Measurements from ENCODE around the gene SPZ1.
"Not testable (repeated sequence)": the region's sequence is repeated elsewhere in the genome, so short reads cannot be mapped to it uniquely, and the experiment has no call there.

Gene SPZ1

GRCh38 chr5:80319702-80320101, at the start of gene SPZ1:
Gene SPZ1, plus strand, starts transcription at chr5:80320002. Its CDS starts 214 bp downstream, at chr5:80320216.
- DNase-seq (ENCODE audit: low read depth in 3 of 3, low spot score in 1 of 3) = no peak

- not testable (repeated sequence) for DNase-seq (ENCODE audit: low read depth in 3 of 3, low spot score in 1 of 3)
Measured at GRCh38 chr5:80270543-80270942, 49.3 kb upstream of the SPZ1 start.

GRCh38 chr5:80275347-80275746, 44.5 kb upstream of the SPZ1 start:
- no peak for DNase-seq (ENCODE audit: low read depth in 3 of 3, low spot score in 1 of 3)

- DNase-seq (ENCODE audit: low read depth in 3 of 3, low spot score in 1 of 3) = no peak
Measured at GRCh38 chr5:80276186-80276585, 43.6 kb upstream of the SPZ1 start.

GRCh38 chr5:80277191-80277590, 42.6 kb upstream of the SPZ1 start:
- DNase-seq (ENCODE audit: low read depth in 3 of 3, low spot score in 1 of 3) = no peak

GRCh38 chr5:80282054-80282453, 37.7 kb upstream of the SPZ1 start:
- DNase-seq (ENCODE audit: low read depth in 3 of 3, low spot score in 1 of 3) = no peak

GRCh38 chr5:80283360-80283759, 36.4 kb upstream of the SPZ1 start:
- no peak for DNase-seq (ENCODE audit: low read depth in 3 of 3, low spot score in 1 of 3)

GRCh38 chr5:80284720-80285119, 35.1 kb upstream of the SPZ1 start:
- no peak for DNase-seq (ENCODE audit: low read depth in 3 of 3, low spot score in 1 of 3)

GRCh38 chr5:80288177-80288576, 31.6 kb upstream of the SPZ1 start:
- no peak for DNase-seq (ENCODE audit: low read depth in 3 of 3, low spot score in 1 of 3)

- DNase-seq (ENCODE audit: low read depth in 3 of 3, low spot score in 1 of 3) = no peak
Measured at GRCh38 chr5:80289320-80289719, 30.5 kb upstream of the SPZ1 start.

- no peak for DNase-seq (ENCODE audit: low read depth in 3 of 3, low spot score in 1 of 3)
Measured at GRCh38 chr5:80291761-80292160, 28.0 kb upstream of the SPZ1 start.

GRCh38 chr5:80296121-80296520, 23.7 kb upstream of the SPZ1 start:
- DNase-seq (ENCODE audit: low read depth in 3 of 3, low spot score in 1 of 3) = no peak

GRCh38 chr5:80299601-80300000, 20.2 kb upstream of the SPZ1 start:
- no peak for DNase-seq (ENCODE audit: low read depth in 3 of 3, low spot score in 1 of 3)

- no peak for DNase-seq (ENCODE audit: low read depth in 3 of 3, low spot score in 1 of 3)
Measured at GRCh38 chr5:80300125-80300524, 19.7 kb upstream of the SPZ1 start.

GRCh38 chr5:80300796-80301195, 19.0 kb upstream of the SPZ1 start:
- not testable (repeated sequence) for DNase-seq (ENCODE audit: low read depth in 3 of 3, low spot score in 1 of 3)

GRCh38 chr5:80301342-80301741, 18.5 kb upstream of the SPZ1 start:
- not testable (repeated sequence) for DNase-seq (ENCODE audit: low read depth in 3 of 3, low spot score in 1 of 3)

GRCh38 chr5:80302636-80303035, 17.2 kb upstream of the SPZ1 start:
- DNase-seq (ENCODE audit: low read depth in 3 of 3, low spot score in 1 of 3) = no peak

GRCh38 chr5:80308526-80308925, 11.3 kb upstream of the SPZ1 start:
- no peak for DNase-seq (ENCODE audit: low read depth in 3 of 3, low spot score in 1 of 3)

GRCh38 chr5:80309871-80310665, 9.7 kb upstream of the SPZ1 start:
- DNase-seq (ENCODE audit: low read depth in 3 of 3, low spot score in 1 of 3) = no peak

- no peak for DNase-seq (ENCODE audit: low read depth in 3 of 3, low spot score in 1 of 3)
Measured at GRCh38 chr5:80315244-80315643, 4.6 kb upstream of the SPZ1 start.

- no peak for DNase-seq (ENCODE audit: low read depth in 3 of 3, low spot score in 1 of 3)
Measured at GRCh38 chr5:80318212-80318611, 1.6 kb upstream of the SPZ1 start.

GRCh38 chr5:80324912-80325311, 5.1 kb downstream of the SPZ1 start:
- DNase-seq (ENCODE audit: low read depth in 3 of 3, low spot score in 1 of 3) = no peak

- no peak for DNase-seq (ENCODE audit: low read depth in 3 of 3, low spot score in 1 of 3)
Measured at GRCh38 chr5:80326468-80326867, 6.7 kb downstream of the SPZ1 start.
